ENCODE measurements around the gene GALNT10. TPM values are rescaled to one million over a fixed set of nuclear protein-coding genes. Genes with fewer than 3 reads are reported as not detected.

The GALNT10 gene
- total RNA-seq, 2 experiments from 2014 or later: 16.8 to 19.8 TPM

- no peak for DNase-seq
- no peak overlapping the region for H3K27ac Mint-ChIP-seq
- H3K4me1 Mint-ChIP-seq: peaks cover 25% of the 10 kb centered on the region
- H3K27me3 Mint-ChIP-seq: no peaks in the 10 kb centered on the region
- H3K36me3 Mint-ChIP-seq: peaks cover 24% of the 10 kb centered on the region
- H3K4me3 Mint-ChIP-seq: no peak overlapping the region
- H3K9me3 Mint-ChIP-seq: peaks cover 1% of the 10 kb centered on the region
These were observed 124.7 kb downstream of the GALNT10 start for GRCh38 chr5:154315196-154315595.

GRCh38 chr5:154315756-154316155 lies 125.2 kb downstream of the GALNT10 start:
- peaks cover 28% of the 10 kb centered on the region for H3K4me1 Mint-ChIP-seq
- H3K9me3 Mint-ChIP-seq: peaks cover 1% of the 10 kb centered on the region
- H3K27ac Mint-ChIP-seq: no peak overlapping the region
- no peaks in the 10 kb centered on the region for H3K27me3 Mint-ChIP-seq
- H3K36me3 Mint-ChIP-seq: peaks cover 23% of the 10 kb centered on the region
- no peak for DNase-seq
- H3K4me3 Mint-ChIP-seq: no peak overlapping the region

- peaks cover 25% of the 10 kb centered on the region for H3K4me1 Mint-ChIP-seq
- no peak overlapping the region for H3K4me3 Mint-ChIP-seq
- peaks cover 1% of the 10 kb centered on the region for H3K9me3 Mint-ChIP-seq
- no peaks in the 10 kb centered on the region for H3K27me3 Mint-ChIP-seq
- peaks cover 17% of the 10 kb centered on the region for H3K36me3 Mint-ChIP-seq
- H3K27ac Mint-ChIP-seq: no peak overlapping the region
- DNase-seq: no peak
These were observed 125.8 kb downstream of the GALNT10 start for GRCh38 chr5:154316223-154316935.

GRCh38 chr5:154317916-154318315 lies 127.4 kb downstream of the GALNT10 start:
- H3K9me3 Mint-ChIP-seq: no peaks in the 10 kb centered on the region
- H3K27me3 Mint-ChIP-seq: no peaks in the 10 kb centered on the region
- peaks cover 17% of the 10 kb centered on the region for H3K4me1 Mint-ChIP-seq
- H3K27ac Mint-ChIP-seq: no peak overlapping the region
- no peak for DNase-seq
- H3K36me3 Mint-ChIP-seq: peaks cover 10% of the 10 kb centered on the region
- no peak overlapping the region for H3K4me3 Mint-ChIP-seq

GRCh38 chr5:154318691-154319090 lies 128.2 kb downstream of the GALNT10 start:
- no peak for DNase-seq
- Mint-ChIP-seq H3K27me3 (no peaks in the 10 kb centered on the region), H3K9me3 (no peaks in the 10 kb centered on the region), H3K4me3 (no peak overlapping the region), H3K4me1 (peaks cover 15% of the 10 kb centered on the region), H3K36me3 (peaks cover 10% of the 10 kb centered on the region), H3K27ac (no peak overlapping the region)

GRCh38 chr5:154319736-154320135 lies 129.2 kb downstream of the GALNT10 start:
- H3K4me3 Mint-ChIP-seq: no peak overlapping the region
- peaks cover 15% of the 10 kb centered on the region for H3K36me3 Mint-ChIP-seq
- no peaks in the 10 kb centered on the region for H3K27me3 Mint-ChIP-seq
- no peak overlapping the region for H3K27ac Mint-ChIP-seq
- peaks cover 13% of the 10 kb centered on the region for H3K4me1 Mint-ChIP-seq
- peaks cover under 1% of the 10 kb centered on the region for H3K9me3 Mint-ChIP-seq
- DNase-seq: no peak

GRCh38 chr5:154320224-154321089 lies 129.9 kb downstream of the GALNT10 start:
- H3K9me3 Mint-ChIP-seq: peaks cover 1% of the 10 kb centered on the region
- H3K4me1 Mint-ChIP-seq: peaks cover 13% of the 10 kb centered on the region
- H3K27me3 Mint-ChIP-seq: no peaks in the 10 kb centered on the region
- no peak overlapping the region for H3K4me3 Mint-ChIP-seq
- no peak for DNase-seq
- H3K36me3 Mint-ChIP-seq: peaks cover 12% of the 10 kb centered on the region
- no peak overlapping the region for H3K27ac Mint-ChIP-seq

- no peak overlapping the region for H3K4me3 Mint-ChIP-seq
- H3K36me3 Mint-ChIP-seq: peaks cover 12% of the 10 kb centered on the region
- peaks cover 13% of the 10 kb centered on the region for H3K4me1 Mint-ChIP-seq
- no peaks in the 10 kb centered on the region for H3K27me3 Mint-ChIP-seq
- H3K27ac Mint-ChIP-seq: no peak overlapping the region
- peaks cover 1% of the 10 kb centered on the region for H3K9me3 Mint-ChIP-seq
- DNase-seq: no peak
These were observed 131.0 kb downstream of the GALNT10 start for GRCh38 chr5:154321546-154321945.

GRCh38 chr5:154324033-154324432 lies 133.5 kb downstream of the GALNT10 start:
- Mint-ChIP-seq H3K9me3 (peaks cover 1% of the 10 kb centered on the region), H3K27ac (no peak overlapping the region), H3K4me3 (no peak overlapping the region), H3K27me3 (no peaks in the 10 kb centered on the region), H3K36me3 (peaks cover 9% of the 10 kb centered on the region), H3K4me1 (peaks cover 6% of the 10 kb centered on the region)
- no peak for DNase-seq

GRCh38 chr5:154325566-154325965 lies 135.0 kb downstream of the GALNT10 start:
- DNase-seq: no peak
- Mint-ChIP-seq H3K4me3 (no peak overlapping the region), H3K27ac (no peak overlapping the region), H3K4me1 (peaks cover 3% of the 10 kb centered on the region), H3K36me3 (peaks cover 13% of the 10 kb centered on the region), H3K27me3 (no peaks in the 10 kb centered on the region), H3K9me3 (peaks cover 1% of the 10 kb centered on the region)

- DNase-seq: no peak
- Mint-ChIP-seq H3K4me3 (no peak overlapping the region), H3K27ac (no peak overlapping the region), H3K4me1 (no peaks in the 10 kb centered on the region), H3K36me3 (peaks cover 9% of the 10 kb centered on the region), H3K9me3 (peaks cover 1% of the 10 kb centered on the region), H3K27me3 (no peaks in the 10 kb centered on the region)
These were observed 138.5 kb downstream of the GALNT10 start for GRCh38 chr5:154329062-154329461.

GRCh38 chr5:154329519-154330040 lies 139.0 kb downstream of the GALNT10 start:
- no peak for DNase-seq
- H3K4me3 Mint-ChIP-seq: no peak overlapping the region
- H3K36me3 Mint-ChIP-seq: peaks cover 6% of the 10 kb centered on the region
- no peak overlapping the region for H3K27ac Mint-ChIP-seq
- H3K4me1 Mint-ChIP-seq: no peaks in the 10 kb centered on the region
- H3K9me3 Mint-ChIP-seq: peaks cover 1% of the 10 kb centered on the region
- no peaks in the 10 kb centered on the region for H3K27me3 Mint-ChIP-seq

GRCh38 chr5:154330097-154330667 lies 139.6 kb downstream of the GALNT10 start:
- Mint-ChIP-seq H3K9me3 (no peaks in the 10 kb centered on the region), H3K4me1 (no peaks in the 10 kb centered on the region), H3K27ac (no peak overlapping the region), H3K4me3 (no peak overlapping the region), H3K27me3 (no peaks in the 10 kb centered on the region), H3K36me3 (peaks cover 5% of the 10 kb centered on the region)
- DNase-seq: no peak

- no peaks in the 10 kb centered on the region for H3K9me3 Mint-ChIP-seq
- no peak overlapping the region for H3K4me3 Mint-ChIP-seq
- H3K4me1 Mint-ChIP-seq: no peaks in the 10 kb centered on the region
- H3K27ac Mint-ChIP-seq: no peak overlapping the region
- no peak for DNase-seq
- H3K27me3 Mint-ChIP-seq: no peaks in the 10 kb centered on the region
- peaks cover 6% of the 10 kb centered on the region for H3K36me3 Mint-ChIP-seq
These were observed 140.7 kb downstream of the GALNT10 start for GRCh38 chr5:154331232-154331631.

GRCh38 chr5:154331924-154332323 lies 141.4 kb downstream of the GALNT10 start:
- no peak overlapping the region for H3K27ac Mint-ChIP-seq
- DNase-seq: no peak
- peaks cover 6% of the 10 kb centered on the region for H3K36me3 Mint-ChIP-seq
- no peaks in the 10 kb centered on the region for H3K4me1 Mint-ChIP-seq
- H3K4me3 Mint-ChIP-seq: no peak overlapping the region
- no peaks in the 10 kb centered on the region for H3K9me3 Mint-ChIP-seq
- H3K27me3 Mint-ChIP-seq: no peaks in the 10 kb centered on the region

Measured in activated naive CD8-positive, alpha-beta T cell treated with anti-CD3 and anti-CD28 coated beads for 36 hours (primary cell).